Endothelial cell of umbilical vein (primary cell): ENCODE measurements around the gene NEMP2. TPM values are rescaled to one million over a fixed set of nuclear protein-coding genes. Genes with fewer than 3 reads are reported as not detected.

Experiments
- BruUV-seq: library from RNA; stranded (reverse); fragments of 400-500 nt; replicated peaks from 2 replicates; lab custom pipeline; 2021; lab: Mats Ljungman, UMichigan
- CTCF ChIA-PET: fragments of 300-600, 350-600 bp; sonication (Branson Sonifier 250); formaldehyde crosslinking; loops from one replicate; lab custom pipeline; 2021; ENCODE audit warnings: antibody characterized with exemption, inconsistent platforms; lab: Charles Lee
- POLR2A ChIA-PET: fragments of 300-600, 350-600 bp; sonication (Branson Sonifier 250); formaldehyde crosslinking; loops from one replicate; lab custom pipeline; 2021; ENCODE audit warnings: antibody characterized with exemption, inconsistent platforms; lab: Charles Lee
- DNase-seq: peaks from one replicate; pipeline ENCODE4 v3.0.0-alpha.2; 2011; ENCODE audit warnings: low read depth, low spot score
- FAIRE-seq: peaks from 2 replicates; lab custom pipeline; 2011; peaks lifted over from hg19 to GRCh38; lab: Jason Lieb, UNC
- H2AFZ ChIP-seq: 2 replicates; pipeline ENCODE4 v1.6.0; 2012; ENCODE audit warnings: low read depth, low read length, control low read depth, inconsistent platforms
- H3K27ac ChIP-seq: 2 replicates; pipeline ENCODE4 v1.5.1; 2011; ENCODE audit warnings: low read depth, mild to moderate bottlenecking, control low read depth, low read length, moderate library complexity; ENCODE audit not compliant: insufficient read depth
- H3K27me3 ChIP-seq, 2 experiments: 2 replicates each; pipeline versions ENCODE4 v1.6.0 to v1.6.1; 2011; ENCODE audit warnings: low read length in 2 of 2, mixed read lengths in 1 of 2; ENCODE audit not compliant: control insufficient read depth in 2 of 2, insufficient read depth in 2 of 2
- H3K36me3 ChIP-seq, 2 experiments: 2 replicates in 1 of 2; 3 replicates in 1 of 2; pipeline ENCODE4 v1.5.1; 2011; ENCODE audit warnings: low read length in 2 of 2, mild to moderate bottlenecking in 1 of 2, moderate library complexity in 1 of 2; ENCODE audit not compliant: control insufficient read depth in 2 of 2, insufficient read depth in 2 of 2; ENCODE audit errors: extremely low read depth in 1 of 2
- H3K4me1 ChIP-seq: 3 replicates; pipeline ENCODE4 v1.5.1; 2011; ENCODE audit warnings: mild to moderate bottlenecking, low read length; ENCODE audit not compliant: control insufficient read depth, insufficient read depth; ENCODE audit errors: extremely low read depth
- H3K4me2 ChIP-seq: 2 replicates; pipeline ENCODE4 v1.6.1; 2011; ENCODE audit warnings: low read length, control low read depth, mixed read lengths; ENCODE audit not compliant: insufficient read depth
- H3K4me3 ChIP-seq, 3 experiments: fragments of 200-600 bp in 1 of 3; sonication (generic), shearing (Covaris generic) in 1 of 3; replicated peaks in 1 of 3; 2 replicates each; pipeline ENCODE4 v1.5.1; 2011 to 2016; ENCODE audit warnings: control low read depth in 3 of 3, low read length in 3 of 3, mild to moderate bottlenecking in 2 of 3, inconsistent platforms in 1 of 3, low read depth in 1 of 3, moderate library complexity in 1 of 3; ENCODE audit not compliant: insufficient read depth in 1 of 3
- H3K79me2 ChIP-seq: 2 replicates; pipeline ENCODE4 v1.6.0; 2012; ENCODE audit warnings: low read length, inconsistent platforms; ENCODE audit not compliant: control insufficient read depth, insufficient read depth
- H3K9ac ChIP-seq: replicated peaks from 2 replicates; pipeline ENCODE3; 2011; ENCODE audit warnings: low read length, control low read depth; ENCODE audit not compliant: insufficient read depth; ENCODE audit errors: extremely low read depth
- H3K9me1 ChIP-seq: replicated peaks from 3 replicates; pipeline ENCODE4 v1.6.0; 2011; ENCODE audit warnings: mild to moderate bottlenecking, low read length; ENCODE audit not compliant: control insufficient read depth, insufficient read depth; ENCODE audit errors: extremely low read depth
- H3K9me3 ChIP-seq: replicated peaks from 2 replicates; pipeline ENCODE4 v1.5.1; 2012; ENCODE audit warnings: low read length, inconsistent platforms; ENCODE audit not compliant: control insufficient read depth, insufficient read depth
- H4K20me1 ChIP-seq: replicated peaks from 2 replicates; pipeline ENCODE3; 2011; ENCODE audit warnings: mild to moderate bottlenecking, low read length; ENCODE audit not compliant: control insufficient read depth, insufficient read depth; ENCODE audit errors: extremely low read depth
- CTCF ChIP-seq, 2 donors: IDR thresholded peaks; 1 replicate in 1 of 2; 2 replicates in 1 of 2; pipeline ENCODE4 v1.5.1; 2011; ENCODE audit warnings: low read length in 2 of 2, mild to moderate bottlenecking in 2 of 2, moderate library complexity in 2 of 2, control low read depth in 1 of 2, inconsistent platforms in 1 of 2, low read depth in 1 of 2; ENCODE audit not compliant: insufficient read depth in 1 of 2; ENCODE audit errors: extremely low read depth in 1 of 2
- EZH2 ChIP-seq: IDR thresholded peaks from 2 replicates; pipeline ENCODE4 v1.6.1; 2012; ENCODE audit warnings: borderline replicate concordance, low read depth, mild to moderate bottlenecking, moderate library complexity, low read length, inconsistent platforms; ENCODE audit not compliant: severe bottlenecking
- FOS ChIP-seq: IDR thresholded peaks from 2 replicates; pipeline ENCODE4 v1.6.1; 2011; ENCODE audit warnings: mild to moderate bottlenecking, low read length, moderate library complexity, borderline replicate concordance; ENCODE audit not compliant: insufficient read depth
- GATA2 ChIP-seq: IDR thresholded peaks from 2 replicates; pipeline ENCODE4 v1.7.0; 2011; ENCODE audit warnings: low read depth, mild to moderate bottlenecking, moderate library complexity, mixed read lengths, low read length; ENCODE audit not compliant: insufficient read length, insufficient read depth
- JUN ChIP-seq: IDR thresholded peaks from 2 replicates; pipeline ENCODE4 v1.6.1; 2011; ENCODE audit warnings: borderline replicate concordance, low read depth; ENCODE audit not compliant: insufficient read length, insufficient read depth
- MAX ChIP-seq: IDR thresholded peaks from 2 replicates; pipeline ENCODE4 v1.6.1; 2011; ENCODE audit not compliant: insufficient read depth, insufficient read length
- MYC ChIP-seq: IDR thresholded peaks from one replicate; pipeline ENCODE4 v1.6.1; 2011; ENCODE audit warnings: mild to moderate bottlenecking, low read depth, low read length
- POLR2A ChIP-seq: IDR thresholded peaks from 2 replicates; pipeline ENCODE4 v1.6.1; 2012; ENCODE audit warnings: low read depth, mild to moderate bottlenecking, control low read depth, low read length
- POLR2AphosphoS5 ChIP-seq: IDR thresholded peaks from 2 replicates; pipeline ENCODE4 v1.6.1; 2012; ENCODE audit warnings: low read depth, mild to moderate bottlenecking, control low read depth, low read length, moderate library complexity; ENCODE audit not compliant: insufficient read depth
- dilution Hi-C: fragments of 300-500 bp; cut with MboI; formaldehyde crosslinking; loops from one replicate; pipeline ENCODE4 v1.15.0; 2019; ENCODE audit warnings: low sequenced_read_pairs; ENCODE audit not compliant: extremely low pct_ligation_motif_present
- intact Hi-C: fragments of 100-400 bp; cut with micrococcal nuclease; formaldehyde crosslinking; loops from one replicate; pipeline ENCODE4 v1.10.0; 2022
- polyA plus RNA-seq, 4 experiments: library from polyadenylated mRNA; depleted of rRNA in 3 of 4; stranded (reverse) in 3 of 4; unstranded in 1 of 4; fragments of >200 nt; gene quantifications; 2 replicates each; pipeline versions ENCODE4 v1.2.1 to v1.2.3, GENCODE V29; 2011 to 2012; ENCODE audit warnings: missing spikeins in 1 of 4
- total RNA-seq: library from RNA; stranded (reverse); gene quantifications from 2 replicates; pipeline ENCODE4 v1.2.3, GENCODE V29; 2021

Gene NEMP2
- total and polyA plus RNA-seq, 2 donors (not counting 3 experiments of a cell fraction or from before 2014, with no cell fraction given) = 3.1 to 8.4 TPM

- Histone ChIP-seq H3K27me3 (no peaks in the 10 kb centered on the region), H3K79me2 (no peaks in the 10 kb centered on the region)
- dilution Hi-C loops = no loop called here
These were observed 8.3 kb downstream of the NEMP2 start for GRCh38 chr2:190526105-190526750.

More at GRCh38 chr2:190526105-190526750, 8.3 kb downstream of the NEMP2 start:
- no peaks in the 10 kb centered on the region for H3K36me3 ChIP-seq
- H3K9me3 ChIP-seq = no peaks in the 10 kb centered on the region
- ChIA-PET POLR2A (no interaction called here), CTCF (no interaction called here)
- H3K4me2 ChIP-seq = no peak overlapping the region
- intact Hi-C loops = no loop called here
- no peak overlapping the region for H2AFZ ChIP-seq
- no peak for FAIRE-seq
- no peak overlapping the region for H3K4me3 ChIP-seq
- no peak for DNase-seq
- BruUV-seq = no TSS peak
- TF ChIP-seq FOS (no peak), EZH2 (no peak), MYC (no peak), POLR2A (no peak), MAX (no peak), JUN (no peak), CTCF (IDR thresholded peaks at IDR 0.05; ENCODE audit: extremely low read depth in 1 of 2, insufficient read depth in 1 of 2, low read depth in 1 of 2, low read length in 2 of 2) (no peak), POLR2AphosphoS5 (no peak), GATA2 (no peak)
- H4K20me1 ChIP-seq = no peaks in the 10 kb centered on the region
- H3K4me1 ChIP-seq = no peaks in the 10 kb centered on the region
- H3K9ac ChIP-seq = no peak overlapping the region
- no peaks in the 10 kb centered on the region for H3K9me1 ChIP-seq
- H3K27ac ChIP-seq = no peak overlapping the region
